Stimulated activated CD8-positive, alpha-beta memory T cell treated with anti-CD3 and anti-CD28 coated beads, Interleukin-12 subunit alpha, Interleukin-12 subunit beta, amount 100 ng/mL, for 24 hours (primary cell): ENCODE results near the gene CLTRN.
"Not testable (repeated sequence)": the region's sequence is repeated elsewhere in the genome, so short reads cannot be mapped to it uniquely, and the experiment has no call there.

Source experiments
- DNase-seq: peaks from one replicate; pipeline ENCODE4 v3.0.0-alpha.2; 2020; ENCODE audit errors: extremely low read depth

The CLTRN gene, protein sequence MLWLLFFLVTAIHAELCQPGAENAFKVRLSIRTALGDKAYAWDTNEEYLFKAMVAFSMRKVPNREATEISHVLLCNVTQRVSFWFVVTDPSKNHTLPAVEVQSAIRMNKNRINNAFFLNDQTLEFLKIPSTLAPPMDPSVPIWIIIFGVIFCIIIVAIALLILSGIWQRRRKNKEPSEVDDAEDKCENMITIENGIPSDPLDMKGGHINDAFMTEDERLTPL

DNA sequence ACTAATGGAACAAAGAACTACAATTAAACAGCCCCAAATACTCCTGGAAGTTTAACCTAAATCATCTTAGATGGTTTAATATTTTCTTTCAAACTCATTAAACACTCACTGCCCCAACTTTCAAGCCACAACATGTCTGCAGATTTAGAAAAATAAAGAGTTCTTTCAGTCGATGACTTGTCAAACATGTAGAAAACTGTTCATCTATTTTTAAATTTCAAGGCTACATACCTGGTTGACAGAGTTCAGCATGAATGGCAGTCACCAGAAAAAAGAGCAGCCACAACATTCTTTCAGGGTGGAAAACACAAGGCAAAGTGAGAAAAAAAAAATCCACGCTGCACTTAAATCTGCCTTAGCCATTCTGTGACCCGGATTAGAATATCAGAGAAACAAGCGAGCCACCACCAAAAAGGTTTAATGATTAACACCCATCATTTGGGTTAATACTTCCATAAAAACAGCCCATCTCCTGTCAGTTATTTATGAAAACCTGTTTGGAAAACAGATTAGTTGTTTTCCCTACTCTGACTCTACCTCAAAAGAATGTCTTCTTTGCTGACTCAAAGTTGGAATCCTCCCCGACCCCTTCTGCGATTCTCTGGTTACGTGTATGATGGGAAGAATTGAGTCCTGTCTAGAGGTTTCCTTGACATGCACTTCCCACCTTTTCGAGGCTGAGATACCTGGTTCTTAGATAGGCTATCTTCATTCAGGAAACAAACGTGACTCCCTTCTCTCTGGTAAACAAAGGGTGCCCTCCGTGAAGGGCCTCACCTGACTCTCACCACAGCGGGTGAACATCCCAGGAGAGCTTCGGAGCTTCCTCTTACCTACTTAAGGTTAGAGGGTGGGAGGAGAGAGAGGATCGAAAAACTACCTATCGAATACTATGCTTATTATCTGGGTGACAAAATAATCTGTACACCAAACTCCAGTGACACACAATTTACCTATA, at the start of gene CLTRN:
TSS of gene CLTRN (minus strand) at position 319 of the 958 bp plus-strand sequence. CDS start at position 289, 30 bp downstream.
- no peak for DNase-seq

DNA sequence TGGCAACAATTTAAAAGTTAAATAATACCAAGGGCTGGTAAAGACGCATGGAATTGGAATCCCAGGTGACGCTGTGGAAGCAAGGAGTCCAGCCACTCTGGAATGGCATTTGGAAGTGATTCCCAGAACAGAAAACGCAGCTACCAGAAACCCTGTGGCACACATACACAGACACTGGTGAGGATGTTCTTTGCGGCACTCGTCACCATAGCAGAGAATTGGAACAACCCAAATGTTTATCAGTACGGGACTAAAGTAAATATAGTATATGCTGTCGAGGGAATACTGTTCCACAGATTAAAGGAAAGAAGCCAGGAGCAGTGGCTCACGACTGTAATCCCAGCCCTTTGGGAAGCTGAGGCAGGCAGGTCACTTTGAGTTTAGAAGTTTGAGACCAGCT, 39.7 kb upstream of the CLTRN start:
- not testable (repeated sequence) for DNase-seq

DNA sequence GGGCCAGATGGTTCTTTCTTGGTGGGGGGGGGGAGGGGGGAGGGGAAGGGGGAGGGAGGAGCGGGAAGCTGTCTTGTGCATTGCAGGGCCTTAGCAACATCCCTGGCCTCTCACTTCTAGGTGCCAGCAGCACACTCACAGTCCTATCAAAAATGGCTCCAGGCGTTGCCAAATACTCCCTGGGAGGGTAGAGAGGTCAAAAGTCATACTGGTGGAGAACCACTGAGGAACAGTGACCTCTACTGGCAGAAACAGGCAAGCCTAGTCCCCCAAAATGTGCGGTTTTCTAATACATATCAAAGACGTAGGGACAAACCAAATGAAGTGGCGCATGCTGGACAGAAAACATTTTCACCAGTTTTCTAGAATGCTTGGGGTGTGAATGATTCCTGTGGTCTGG, 39.2 kb upstream of the CLTRN start:
- not testable (repeated sequence) for DNase-seq

DNA sequence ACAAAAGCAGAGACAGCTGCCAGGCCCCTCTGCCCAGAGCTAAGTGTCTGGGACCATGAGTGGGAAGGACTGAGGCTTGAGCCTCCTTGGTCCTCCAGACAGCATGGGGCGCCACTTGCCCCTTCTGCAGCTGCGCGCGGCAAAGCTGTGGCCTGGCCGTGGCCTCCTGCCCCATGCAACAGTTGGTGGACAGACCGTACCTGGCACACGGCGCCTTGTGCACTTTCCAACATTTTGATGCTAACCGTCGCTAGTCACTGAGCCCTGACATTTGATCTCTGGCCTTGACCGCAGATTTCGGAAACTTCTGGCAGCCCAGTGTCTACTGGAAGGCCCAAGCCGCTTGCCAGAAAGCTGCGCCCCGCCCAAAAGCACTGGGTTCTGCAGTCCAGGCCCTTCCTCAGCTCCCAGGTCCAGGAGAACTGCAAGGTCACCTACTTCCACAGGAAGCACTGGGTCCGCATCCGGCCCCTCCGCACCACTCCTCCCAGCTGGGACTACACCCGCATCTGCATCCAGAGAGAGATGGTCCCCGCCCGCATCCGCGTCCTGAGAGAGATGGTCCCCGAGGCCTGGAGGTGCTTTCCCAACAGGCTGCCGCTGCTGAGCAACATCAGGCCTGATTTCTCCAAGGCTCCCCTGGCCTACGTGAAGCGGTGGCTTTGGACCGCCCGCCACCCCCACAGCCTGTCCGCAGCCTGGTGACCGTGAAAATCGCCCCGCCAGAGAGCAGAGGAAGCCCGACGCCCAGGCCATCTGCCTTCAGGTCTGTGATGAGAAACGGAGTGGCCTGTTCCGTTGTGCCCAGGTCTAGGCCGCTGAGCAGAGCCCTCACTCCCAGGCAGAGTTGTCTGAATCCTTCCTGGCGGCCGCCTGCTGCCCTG, 38.1 kb upstream of the CLTRN start:
- DNase-seq: no peak

DNA sequence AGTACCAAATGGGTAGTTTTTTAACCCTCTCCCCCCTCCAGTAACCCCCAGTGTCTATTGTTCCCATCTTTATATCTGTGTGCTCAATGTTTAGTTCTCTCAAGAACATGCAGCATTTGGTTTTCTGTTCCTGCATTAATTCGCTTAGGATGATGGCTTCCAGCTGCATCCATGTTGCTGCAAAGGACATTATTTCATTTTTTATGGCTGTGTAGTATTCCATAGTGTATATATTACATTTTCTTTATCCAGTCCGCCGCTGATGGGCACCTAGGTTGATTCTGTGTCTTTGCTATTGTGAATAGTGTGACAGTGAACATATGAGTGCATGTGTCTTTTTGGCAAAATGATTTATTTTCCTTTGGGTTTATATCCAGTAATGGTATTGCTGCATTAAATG, 31.9 kb upstream of the CLTRN start:
- no peak for DNase-seq

DNA sequence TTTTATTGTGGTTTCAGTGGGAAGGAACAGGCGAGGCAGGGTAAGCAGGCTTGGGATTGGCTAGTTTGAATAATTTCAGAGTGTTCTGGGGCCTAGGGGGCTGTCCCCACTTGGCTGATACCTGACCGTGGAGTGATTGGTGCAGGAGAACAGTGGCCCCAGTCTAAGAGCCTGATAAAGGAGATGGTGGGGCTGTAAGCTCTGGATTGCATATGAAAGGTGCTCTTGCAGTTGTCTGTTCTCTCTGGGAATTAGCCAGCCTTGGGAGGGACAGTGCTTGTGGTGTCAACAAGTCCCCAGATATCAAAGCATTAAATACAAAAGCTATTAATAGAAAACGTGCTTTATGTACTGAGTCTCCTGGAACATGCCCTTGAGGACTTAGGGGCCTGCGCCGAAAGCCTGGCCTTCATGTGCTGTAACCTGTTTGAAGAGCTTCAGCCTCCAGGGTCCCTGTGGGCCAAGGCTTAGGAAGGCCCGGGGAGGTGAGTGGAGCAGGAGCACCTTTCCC, 30.4 kb upstream of the CLTRN start:
- no peak for DNase-seq

DNA sequence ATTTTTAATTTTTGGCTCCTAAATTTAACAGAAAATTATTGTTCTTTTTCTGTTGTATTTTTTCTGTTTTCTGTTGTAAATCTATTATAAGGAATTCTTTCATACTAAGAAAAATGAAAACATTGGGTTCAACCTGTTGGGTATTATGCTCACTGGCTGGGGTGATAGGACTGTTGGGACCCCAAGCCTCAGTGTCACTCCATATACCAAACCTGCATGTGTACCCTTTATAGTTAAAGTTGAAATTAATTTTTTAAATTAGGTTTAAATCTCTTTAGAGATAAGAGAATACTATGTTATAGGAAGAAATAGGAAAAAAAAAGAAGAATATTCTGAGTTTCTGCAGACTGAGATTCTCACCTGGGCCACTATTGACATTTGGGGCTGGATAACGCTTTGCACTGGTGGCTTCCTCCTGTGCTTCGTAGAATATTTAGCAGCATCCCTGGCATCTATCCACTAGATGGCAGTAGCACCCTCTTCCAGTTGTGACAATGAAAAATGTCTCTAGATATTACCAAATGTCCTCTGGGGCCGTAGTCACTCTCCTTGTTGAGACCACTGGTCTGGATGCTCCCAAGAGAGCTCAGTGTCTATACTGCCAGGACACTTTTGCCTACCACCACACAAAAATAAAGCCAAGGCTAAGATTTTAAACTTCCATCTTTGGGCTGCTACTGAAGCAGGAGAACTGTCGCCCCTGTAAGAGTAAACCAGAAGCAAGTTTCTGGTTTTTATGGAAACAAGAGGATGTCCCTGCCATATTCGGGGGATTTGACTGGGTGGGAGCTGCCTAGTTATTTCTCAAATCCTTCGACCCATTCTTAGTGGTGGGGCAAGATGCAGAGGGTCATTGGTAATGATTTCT, 22.4 kb upstream of the CLTRN start:
- no peak for DNase-seq

DNA sequence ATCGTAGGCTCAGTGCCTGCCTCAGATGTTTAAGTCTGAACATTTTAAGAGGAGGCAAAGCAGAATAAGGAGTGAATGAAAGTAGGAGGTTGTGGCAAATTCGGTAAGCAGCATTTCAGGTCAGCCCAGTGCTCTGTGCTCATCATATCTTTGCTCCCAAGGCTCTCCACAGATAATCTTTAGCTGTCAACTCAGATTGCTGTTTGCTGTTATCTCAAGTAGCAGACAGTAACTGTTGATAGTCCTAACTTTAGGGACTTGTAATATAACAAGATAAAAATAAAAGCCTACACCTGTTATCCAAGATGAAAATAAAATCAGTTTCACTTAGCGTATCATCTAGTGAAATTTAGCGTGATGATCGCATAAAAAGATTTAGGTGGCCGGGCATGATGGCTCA, 18.6 kb upstream of the CLTRN start:
- no peak for DNase-seq

DNA sequence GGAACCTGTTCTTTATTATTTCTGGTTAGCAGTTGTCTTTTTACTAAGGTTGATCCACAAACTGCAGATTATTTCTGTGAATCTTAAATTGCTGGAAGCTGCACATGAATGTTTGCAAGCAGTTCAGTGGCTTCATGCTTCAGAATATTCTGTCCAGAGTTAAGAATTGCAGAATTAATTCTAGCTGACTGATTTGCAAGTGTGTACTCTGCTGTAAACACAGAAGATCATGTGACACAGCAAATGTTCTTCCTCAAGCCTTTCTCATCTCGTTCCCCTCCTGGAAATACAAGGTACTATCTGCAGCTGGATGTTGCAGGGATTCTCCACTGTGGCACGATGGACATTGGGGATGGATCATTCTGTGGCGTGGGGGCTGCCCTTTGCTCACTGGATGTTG, 16.8 kb upstream of the CLTRN start:
- no peak for DNase-seq

DNA sequence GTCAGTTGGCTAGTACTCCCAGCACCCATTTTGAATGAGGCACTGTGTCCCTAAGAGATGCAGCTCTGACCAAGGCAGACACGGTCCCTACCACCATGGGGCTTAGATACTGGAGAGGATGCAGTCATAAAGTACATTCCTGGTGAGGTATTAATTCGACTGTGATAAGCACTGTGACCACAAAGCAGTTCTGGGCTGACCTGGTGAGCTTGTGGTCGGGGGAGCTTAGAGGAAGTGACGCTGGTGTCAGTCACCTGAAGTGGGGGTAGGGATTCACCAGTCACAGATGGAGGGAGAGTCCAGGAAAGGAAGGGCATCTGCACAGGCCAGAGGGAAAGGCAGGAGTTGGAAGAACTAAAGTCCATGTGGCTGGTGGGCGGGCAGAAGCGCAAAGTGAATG, 15.8 kb upstream of the CLTRN start:
- no peak for DNase-seq

DNA sequence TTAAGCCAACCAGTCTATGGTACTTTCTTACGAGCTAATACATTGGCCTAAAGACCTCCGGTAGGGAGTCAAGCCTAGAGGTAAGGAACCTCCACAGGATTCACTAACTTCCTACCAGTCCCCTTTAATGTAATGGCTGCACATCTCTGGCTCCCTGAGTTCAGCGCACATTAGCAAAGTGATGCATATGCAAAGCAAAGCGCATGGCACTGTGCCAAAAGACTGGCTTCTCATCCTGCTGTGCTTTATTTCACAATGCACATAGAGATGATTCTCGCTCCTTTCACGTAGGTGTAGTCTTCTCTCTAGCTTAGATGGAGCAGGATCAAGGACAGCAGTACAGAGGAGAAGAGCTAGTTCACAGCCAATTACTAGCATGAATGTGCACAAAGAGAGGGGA, 14.6 kb upstream of the CLTRN start:
- no peak for DNase-seq

DNA sequence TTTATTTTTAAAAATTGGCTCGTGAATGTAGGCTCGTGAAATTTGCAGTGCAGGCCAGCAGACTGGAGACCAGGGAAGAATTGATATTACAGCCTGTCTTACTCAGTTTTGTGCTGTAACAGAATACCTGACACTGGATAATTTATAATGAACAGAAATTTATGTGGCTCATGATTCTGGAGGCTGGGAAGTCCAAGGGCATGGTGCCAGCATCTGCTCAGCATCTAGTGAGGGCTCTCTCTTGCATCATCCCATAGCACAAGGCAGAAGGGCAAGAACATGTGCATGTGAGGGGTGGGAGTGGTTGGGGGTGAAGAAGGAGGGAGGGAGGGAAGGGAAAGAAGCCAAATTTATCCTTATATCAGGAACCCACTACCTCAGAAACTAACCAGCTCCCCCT, 13.7 kb upstream of the CLTRN start:
- no peak for DNase-seq

DNA sequence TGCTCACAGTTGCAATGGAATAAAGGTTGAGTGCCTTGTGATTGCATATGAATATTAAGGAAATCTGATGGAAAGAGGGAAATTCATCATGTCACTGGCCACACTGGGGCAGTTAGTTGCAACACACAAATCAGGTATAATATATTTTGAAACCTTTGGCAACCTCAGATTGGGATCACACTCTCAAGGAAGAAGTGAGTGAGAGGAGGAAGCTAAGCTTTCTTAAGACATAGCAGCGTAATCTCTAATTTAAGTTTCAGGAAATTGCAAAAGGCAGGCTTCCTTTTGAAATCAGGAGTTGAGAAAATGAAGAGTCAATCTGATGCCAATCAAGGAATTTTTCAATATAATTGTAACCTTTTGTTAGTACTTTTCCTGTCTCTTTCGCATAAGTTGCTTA, 12.3 kb upstream of the CLTRN start:
- DNase-seq: no peak

DNA sequence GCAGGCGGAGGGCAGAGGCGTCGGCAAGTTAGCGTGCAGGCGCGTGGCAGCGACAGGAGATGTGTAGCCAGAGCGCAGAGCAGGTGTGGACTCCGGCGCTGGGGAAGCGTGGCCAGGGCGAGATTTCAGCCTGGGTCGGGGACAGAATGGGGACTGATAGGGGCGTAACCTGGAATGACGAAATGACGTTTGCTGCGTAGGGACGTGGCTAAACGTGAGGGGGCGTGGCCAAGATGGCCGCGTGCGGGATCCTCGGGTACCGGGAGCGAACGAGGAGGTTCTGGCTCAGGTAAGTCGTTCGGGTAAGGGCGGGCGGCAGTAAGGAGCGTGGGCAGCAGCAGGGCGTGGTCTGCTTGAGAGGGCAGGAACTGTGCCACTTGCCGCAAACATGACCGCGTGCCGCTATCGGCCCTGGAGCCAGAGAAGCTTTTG, 10.9 kb upstream of the CLTRN start:
- peak; percentile 53 for DNase-seq

DNA sequence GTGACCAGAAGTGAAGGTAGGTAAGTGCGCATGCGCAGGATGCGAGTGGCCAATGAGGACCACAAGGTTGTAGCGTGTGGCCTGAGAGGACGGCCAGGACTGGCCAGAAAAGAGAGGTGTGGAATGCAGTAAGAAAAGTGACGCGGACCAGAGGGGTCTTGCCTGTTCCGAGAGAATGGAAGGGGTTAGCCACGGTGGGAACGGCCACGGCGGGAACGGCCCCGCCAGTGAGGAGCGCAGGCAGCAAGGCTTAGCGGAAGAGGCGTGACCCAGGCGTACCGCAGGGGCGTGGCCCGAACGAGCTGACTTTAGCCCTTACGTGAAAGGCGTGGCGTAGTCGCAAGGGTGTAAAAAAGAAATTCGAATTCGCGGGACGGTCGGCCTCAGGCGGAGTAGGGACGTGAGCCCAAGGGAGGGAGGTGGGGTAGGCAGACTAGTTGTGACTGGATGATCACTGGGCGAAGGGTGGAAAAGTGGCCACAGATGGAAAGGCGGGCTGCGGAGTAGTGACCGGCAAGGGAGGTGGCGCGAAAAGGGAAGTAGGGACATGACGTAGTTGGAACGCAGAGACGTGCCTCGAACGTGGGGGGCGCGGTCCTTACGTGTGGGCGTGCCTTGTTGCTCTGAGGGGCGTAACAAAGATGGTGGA, 10.4 kb upstream of the CLTRN start:
- DNase-seq: peak; percentile 82

DNA sequence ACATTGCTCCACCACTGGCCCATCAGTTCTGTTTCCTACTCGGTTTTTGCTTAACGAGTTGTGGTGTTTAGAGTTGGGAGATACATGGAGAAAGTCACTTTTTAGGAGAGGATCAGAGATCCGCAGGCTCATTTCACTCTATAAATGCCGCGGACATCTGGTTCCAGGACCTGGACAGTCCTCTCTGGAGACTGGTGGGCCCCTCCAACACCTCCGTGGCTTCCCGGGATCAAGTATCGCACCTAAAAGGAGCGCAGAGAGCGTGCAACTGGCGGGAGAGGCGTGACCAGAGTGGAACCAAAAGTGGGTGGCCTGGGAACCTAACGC, 9.9 kb upstream of the CLTRN start:
- DNase-seq: no peak

DNA sequence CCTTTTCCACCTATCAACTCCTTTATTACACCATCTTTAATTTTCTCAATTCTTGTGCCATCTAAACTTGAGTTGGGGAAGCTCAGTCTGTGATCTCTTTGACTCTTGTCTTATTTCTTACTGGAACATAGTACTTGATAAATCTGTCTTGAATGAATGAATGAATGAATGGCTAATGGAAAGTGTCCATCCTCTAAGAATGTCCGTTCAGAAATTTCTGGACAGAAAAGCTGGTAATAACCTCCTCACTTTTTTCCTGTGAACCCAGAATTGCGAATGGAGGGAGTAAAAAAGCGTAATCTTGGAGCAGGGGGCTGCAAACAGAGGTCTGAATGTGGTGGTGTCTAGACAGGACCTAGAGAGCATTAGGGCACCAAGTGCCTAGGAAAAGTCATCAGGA, 9.4 kb upstream of the CLTRN start:
- no peak for DNase-seq

DNA sequence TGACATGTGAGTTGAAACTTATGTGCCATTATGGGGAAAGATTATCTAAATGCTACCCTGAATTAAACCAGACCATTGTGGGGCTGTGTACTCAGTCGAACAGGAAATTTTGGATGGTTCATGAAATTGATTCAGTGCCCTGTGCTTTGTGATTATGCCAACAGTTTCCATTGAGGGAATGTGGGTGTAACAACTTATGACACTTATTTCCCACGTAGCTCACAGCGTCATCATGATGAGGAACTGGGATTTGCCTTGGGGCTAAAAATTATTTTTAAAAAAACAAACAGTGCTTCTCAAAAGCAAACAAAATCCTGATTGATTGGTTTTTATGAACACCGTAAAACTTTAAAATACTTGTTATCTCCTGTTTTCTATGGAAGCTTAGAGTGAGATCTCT, 8.3 kb upstream of the CLTRN start:
- no peak for DNase-seq

DNA sequence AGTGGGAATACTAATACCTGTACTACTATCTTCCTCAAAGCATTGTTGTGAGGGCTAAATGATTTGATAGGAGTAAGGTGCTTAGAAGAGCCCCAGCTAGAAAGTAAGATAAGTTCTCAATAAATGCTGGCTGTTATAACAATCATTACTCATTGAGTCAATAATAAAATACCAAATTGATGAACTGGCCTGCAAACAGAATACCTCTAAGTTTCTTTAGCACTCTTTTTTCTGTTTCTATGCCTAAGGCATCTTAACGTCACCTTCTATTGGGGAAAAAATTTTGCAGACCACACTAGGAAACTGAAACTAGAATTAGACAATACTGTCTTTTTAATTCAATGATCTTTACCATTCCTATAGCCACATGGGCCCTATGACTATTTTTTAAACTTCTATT, 1.2 kb downstream of the CLTRN start:
- no peak for DNase-seq

DNA sequence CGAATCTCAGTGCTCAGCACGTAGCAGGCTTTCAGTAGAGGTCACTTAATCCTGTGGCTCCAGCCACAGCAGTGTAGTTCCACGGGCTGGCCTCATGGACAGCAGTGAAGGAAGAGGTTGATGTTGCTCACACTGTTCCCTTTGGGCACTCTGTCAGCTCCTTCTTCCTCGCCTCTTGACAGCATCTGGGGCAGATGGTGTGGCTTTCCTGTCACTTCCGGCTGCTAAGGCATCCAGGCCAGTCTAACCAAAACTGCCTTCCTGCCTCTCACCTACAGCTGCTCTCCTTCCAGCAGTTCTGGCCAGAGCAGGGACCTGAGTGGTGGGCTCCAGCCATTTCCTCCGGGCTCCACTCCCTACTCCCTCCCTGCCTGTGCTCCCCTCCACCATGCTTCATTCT, 9.8 kb downstream of the CLTRN start:
- DNase-seq: not testable (repeated sequence)

DNA sequence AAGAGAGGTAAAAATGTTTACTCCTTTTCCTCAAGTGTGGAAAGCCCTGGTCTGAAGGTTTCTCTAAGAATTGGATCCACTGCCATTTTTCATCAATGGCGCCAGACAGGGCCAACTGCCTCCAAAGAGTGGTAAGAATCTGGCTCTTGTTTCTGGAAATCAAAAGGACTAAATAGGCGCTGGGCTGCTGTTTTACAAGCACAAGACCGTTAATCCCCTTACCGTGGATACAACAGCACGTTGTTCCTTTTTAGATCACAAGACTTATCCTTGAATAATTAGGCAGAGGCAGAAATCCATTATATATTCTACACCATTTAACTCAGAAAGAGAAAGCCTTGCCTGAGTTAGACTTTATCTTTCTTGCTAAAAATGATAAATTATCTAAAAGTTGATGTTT, 10.6 kb downstream of the CLTRN start:
- no peak for DNase-seq
